H1 (cell line): Measurements from ENCODE around the gene METTL22. TPM values are rescaled to one million over a fixed set of nuclear protein-coding genes. Genes with fewer than 3 reads are reported as not detected.

Experiments used
- BRCA1 ChIP-seq: IDR thresholded peaks from 2 replicates; pipeline ENCODE4 v1.6.1; 2012; ENCODE audit warnings: low read depth, low read length, improper control_type of control experiment
- CBX5 ChIP-seq: fragments of 300-800, 300-1000 bp; sonication (generic); IDR thresholded peaks from 2 replicates; pipeline ENCODE4 v1.7.1; 2016; ENCODE audit warnings: antibody characterized with exemption, low read length, low read depth
- CHD7 ChIP-seq: fragments of 300-600 bp; sonication (generic); IDR thresholded peaks from 2 replicates; pipeline ENCODE4 v1.7.1; 2012; ENCODE audit warnings: low read length, moderate library complexity, mild to moderate bottlenecking, inconsistent platforms; ENCODE audit not compliant: insufficient replicate concordance
- NRF1 ChIP-seq: IDR thresholded peaks from 2 replicates; pipeline ENCODE4 v1.6.1; 2011; ENCODE audit warnings: mild to moderate bottlenecking, low read depth, low read length, improper control_type of control experiment
- POLR2AphosphoS5 ChIP-seq: IDR thresholded peaks from 2 replicates; pipeline ENCODE4 v1.6.1; 2011; ENCODE audit warnings: low read depth, low read length
- RAD21 ChIP-seq, 2 experiments: IDR thresholded peaks in 1 of 2; conservative IDR thresholded peaks in 1 of 2; 2 replicates each; pipeline ENCODE4 v1.6.1; 2011; ENCODE audit warnings: low read depth in 2 of 2, low read length in 2 of 2, improper control_type of control experiment in 1 of 2, inconsistent platforms in 1 of 2, mild to moderate bottlenecking in 1 of 2, moderate library complexity in 1 of 2
- polyA plus RNA-seq, 7 experiments: library from polyadenylated mRNA; depleted of rRNA in 3 of 7; stranded (reverse) in 5 of 7; unstranded in 2 of 7; fragments of >200 nt in 5 of 7; fragments of 200-250 nt in 2 of 7; gene quantifications; 1 replicate in 5 of 7; 2 replicates in 1 of 7; 4 replicates in 1 of 7; pipeline versions ENCODE4 v1.2.1 to v1.2.3, GENCODE V29; 2011 to 2013; ENCODE audit warnings: missing spikeins in 2 of 7, mixed read lengths in 2 of 7
- total RNA-seq: library from RNA; stranded (reverse); fragmentation: NEBNext Ultra II Directional; extraction: Animal tissue kit (Norgen Biotek cat#: 25700); gene quantifications from 2 replicates; pipeline ENCODE4 v1.2.1, GENCODE V29; 2021

METTL22 gene
- total and polyA plus RNA-seq, 2 of the 8 experiments (the other 6 are each of a cell fraction or from before 2014, with no cell fraction given) = 56.7 to 85.2 TPM

DNA sequence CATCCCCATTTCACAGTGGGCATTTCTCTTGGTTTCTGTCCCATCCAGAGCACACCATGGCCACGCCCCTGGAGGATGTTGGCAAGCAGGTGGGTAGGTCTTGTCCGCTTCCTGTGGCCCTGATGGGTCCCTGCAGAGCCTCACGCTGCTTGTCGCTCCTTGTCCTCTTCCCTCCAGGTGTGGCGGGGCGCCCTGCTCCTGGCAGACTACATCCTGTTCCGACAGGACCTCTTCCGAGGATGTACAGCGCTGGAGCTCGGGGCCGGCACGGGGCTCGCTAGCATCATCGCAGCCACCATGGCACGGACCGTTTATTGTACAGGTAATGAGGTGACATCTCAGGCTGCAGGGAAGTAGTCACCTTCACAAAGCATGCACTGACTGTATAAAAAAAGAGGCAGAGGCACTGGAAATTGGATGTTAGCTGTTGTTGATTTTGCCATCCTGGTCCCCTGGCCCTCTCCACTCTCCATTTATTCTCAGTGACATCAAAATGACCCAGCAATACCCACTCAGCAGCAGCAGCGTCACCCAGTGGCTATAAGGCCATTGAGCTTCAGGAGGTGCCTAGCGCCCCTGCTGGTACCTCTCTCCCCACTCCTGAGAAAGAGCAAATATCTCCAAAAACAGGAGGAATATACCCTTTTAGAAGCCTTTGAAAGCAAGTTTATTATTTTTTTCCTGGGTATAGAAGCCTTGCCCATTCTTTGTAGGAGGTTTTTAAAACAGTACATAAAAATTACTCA is 13.7 kb downstream of the METTL22 start (continued):
- TF ChIP-seq RAD21 (IDR thresholded peaks at IDR 0.05 in 1 of 2, conservative IDR thresholded peaks at IDR 0.05 in 1 of 2; ENCODE audit: low read depth in 2 of 2, low read length in 2 of 2) = peak; percentile 89 to 90
- no peak for TF ChIP-seq POLR2AphosphoS5
- TF ChIP-seq CHD7 = peak; percentile 31
- TF ChIP-seq BRCA1 = no peak
- no peak for TF ChIP-seq CBX5
- no peak for TF ChIP-seq NRF1
